HG03135 (cell line): ENCODE results near the gene TBC1D5.

Experiments used
- ATAC-seq: cut with Tn5 transposase; IDR thresholded peaks from one replicate; pipeline ENCODE4 v1.9.1; 2021; ENCODE audit warnings: mild to moderate bottlenecking, moderate library complexity; ENCODE audit not compliant: unreplicated experiment

The TBC1D5 gene

GRCh38 chr3:17194116-17194515, 548.3 kb downstream of the TBC1D5 start:
- ATAC-seq = no peak

- ATAC-seq = no peak
Observed at GRCh38 chr3:17192995-17193394, 549.4 kb downstream of the TBC1D5 start.

- ATAC-seq = no peak
Observed at GRCh38 chr3:17190353-17191078, 551.9 kb downstream of the TBC1D5 start.

GRCh38 chr3:17188378-17188777, 554.1 kb downstream of the TBC1D5 start:
- no peak for ATAC-seq

- no peak for ATAC-seq
Observed at GRCh38 chr3:17187589-17188184, 554.7 kb downstream of the TBC1D5 start.

GRCh38 chr3:17183951-17184550, 558.4 kb downstream of the TBC1D5 start:
- no peak for ATAC-seq

GRCh38 chr3:17182166-17182565, 560.3 kb downstream of the TBC1D5 start:
- ATAC-seq = no peak

- no peak for ATAC-seq
Observed at GRCh38 chr3:17181413-17181907, 561.0 kb downstream of the TBC1D5 start.

GRCh38 chr3:17179381-17180205, 562.8 kb downstream of the TBC1D5 start:
- peak; percentile 80 for ATAC-seq

GRCh38 chr3:17176757-17177156, 565.7 kb downstream of the TBC1D5 start:
- ATAC-seq = no peak

GRCh38 chr3:17175187-17175807, 567.1 kb downstream of the TBC1D5 start:
- ATAC-seq = no peak

GRCh38 chr3:17166369-17166768, 576.1 kb downstream of the TBC1D5 start:
- ATAC-seq = no peak

GRCh38 chr3:17162116-17162515, 580.3 kb downstream of the TBC1D5 start:
- ATAC-seq = no peak

- ATAC-seq = no peak
Observed at GRCh38 chr3:17160597-17160996, 581.8 kb downstream of the TBC1D5 start.

GRCh38 chr3:17158941-17159682, 583.3 kb downstream of the TBC1D5 start:
- ATAC-seq = no peak

- no peak for ATAC-seq
Observed at GRCh38 chr3:17157713-17158112, 584.7 kb downstream of the TBC1D5 start.

- no peak for ATAC-seq
Observed at GRCh38 chr3:17156864-17157263, 585.6 kb downstream of the TBC1D5 start.

GRCh38 chr3:17155951-17156350, 586.5 kb downstream of the TBC1D5 start:
- ATAC-seq = no peak

GRCh38 chr3:17154941-17155340, 587.5 kb downstream of the TBC1D5 start:
- ATAC-seq = no peak

GRCh38 chr3:17154221-17154620, 588.2 kb downstream of the TBC1D5 start:
- ATAC-seq = no peak
